ENCODE data around the gene JPH4. TPM values are rescaled to one million over a fixed set of nuclear protein-coding genes. Genes with fewer than 3 reads are reported as not detected.

The JPH4 gene
- total and polyA plus RNA-seq, 8 donors = 0.12 to 1.3 (median 0.41) TPM

- Histone ChIP-seq H3K4me3 (no peak overlapping the region), H3K9me3 (no peaks in the 10 kb centered on the region), H3K36me3 (no peaks in the 10 kb centered on the region), H3K27ac (no peak overlapping the region), H3K27me3 (no peaks in the 10 kb centered on the region), H3K4me1 (no peaks in the 10 kb centered on the region)
- intact Hi-C loops (cut with DNase I) = no loop called here
- TF ChIP-seq, protein P1, sequence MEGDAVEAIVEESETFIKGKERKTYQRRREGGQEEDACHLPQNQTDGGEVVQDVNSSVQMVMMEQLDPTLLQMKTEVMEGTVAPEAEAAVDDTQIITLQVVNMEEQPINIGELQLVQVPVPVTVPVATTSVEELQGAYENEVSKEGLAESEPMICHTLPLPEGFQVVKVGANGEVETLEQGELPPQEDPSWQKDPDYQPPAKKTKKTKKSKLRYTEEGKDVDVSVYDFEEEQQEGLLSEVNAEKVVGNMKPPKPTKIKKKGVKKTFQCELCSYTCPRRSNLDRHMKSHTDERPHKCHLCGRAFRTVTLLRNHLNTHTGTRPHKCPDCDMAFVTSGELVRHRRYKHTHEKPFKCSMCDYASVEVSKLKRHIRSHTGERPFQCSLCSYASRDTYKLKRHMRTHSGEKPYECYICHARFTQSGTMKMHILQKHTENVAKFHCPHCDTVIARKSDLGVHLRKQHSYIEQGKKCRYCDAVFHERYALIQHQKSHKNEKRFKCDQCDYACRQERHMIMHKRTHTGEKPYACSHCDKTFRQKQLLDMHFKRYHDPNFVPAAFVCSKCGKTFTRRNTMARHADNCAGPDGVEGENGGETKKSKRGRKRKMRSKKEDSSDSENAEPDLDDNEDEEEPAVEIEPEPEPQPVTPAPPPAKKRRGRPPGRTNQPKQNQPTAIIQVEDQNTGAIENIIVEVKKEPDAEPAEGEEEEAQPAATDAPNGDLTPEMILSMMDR (IDR thresholded peaks at IDR 0.05) = no peak
- no peak for ATAC-seq
- FAIRE-seq = no peak
- 91 to 98% methylated on average over 7 of the region's 7 CpGs for WGBS, 2 donors
- no peak for DNase-seq
Observed at GRCh38 chr14:23532658-23533057, 45.9 kb downstream of the JPH4 start.

DNA sequence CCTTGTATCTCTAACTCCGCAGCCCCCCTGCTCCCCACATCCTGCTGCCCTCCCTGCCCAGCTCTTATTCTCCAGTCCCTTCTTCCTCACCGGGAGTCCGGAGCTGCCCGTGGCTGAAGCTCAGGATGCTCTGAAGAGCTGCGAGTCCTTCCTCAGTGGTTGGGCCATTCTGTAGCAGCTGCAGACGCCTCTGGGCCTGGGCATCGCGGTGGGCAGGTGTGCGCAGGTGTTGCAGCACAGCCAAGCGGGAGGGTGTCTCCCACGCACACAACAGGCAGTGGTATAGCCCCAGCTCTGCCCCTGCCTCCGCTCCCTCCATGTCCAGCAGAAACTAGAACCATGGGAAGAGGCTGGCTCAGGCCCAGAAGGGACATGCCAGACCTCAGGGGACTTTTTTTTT, 47.2 kb downstream of the JPH4 start:
- Histone ChIP-seq H3K9me3 (no peaks in the 10 kb centered on the region), H3K4me3 (no peak overlapping the region), H3K27me3 (no peaks in the 10 kb centered on the region), H3K36me3 (no peaks in the 10 kb centered on the region), H3K27ac (no peak overlapping the region), H3K4me1 (no peaks in the 10 kb centered on the region)
- TF ChIP-seq, protein P1 (IDR thresholded peaks at IDR 0.05) = no peak
- ATAC-seq (no peak), FAIRE-seq (no peak), DNase-seq (no peak)
- WGBS, 2 donors = 90 to 94% methylated on average over 12 of the region's 12 CpGs
- intact Hi-C loops (cut with DNase I) = no loop called here

GRCh38 chr14:23530375-23531055, 48.1 kb downstream of the JPH4 start:
- H3K36me3 ChIP-seq = no peaks in the 10 kb centered on the region
- H3K4me3 ChIP-seq = no peak overlapping the region
- 71 to 75% methylated on average over 10 of the region's 10 CpGs for WGBS, 2 donors
- FAIRE-seq (no peak), ATAC-seq (no peak), DNase-seq (no peak)
- TF ChIP-seq, protein P1 (IDR thresholded peaks at IDR 0.05) = no peak
- intact Hi-C loops (cut with DNase I) = no loop called here
- H3K27me3 ChIP-seq = no peaks in the 10 kb centered on the region
- H3K27ac ChIP-seq = no peak overlapping the region
- no peaks in the 10 kb centered on the region for H3K9me3 ChIP-seq
- H3K4me1 ChIP-seq = no peaks in the 10 kb centered on the region

GRCh38 chr14:23529016-23529415, 49.6 kb downstream of the JPH4 start:
- no peaks in the 10 kb centered on the region for H3K27me3 ChIP-seq
- 83 to 94% methylated on average over 3 of the region's 3 CpGs for WGBS, 2 donors
- intact Hi-C loops (cut with DNase I) = no loop called here
- no peaks in the 10 kb centered on the region for H3K9me3 ChIP-seq
- DNase-seq (no peak), ATAC-seq (no peak), FAIRE-seq (no peak)
- H3K27ac ChIP-seq = no peak overlapping the region
- H3K4me1 ChIP-seq = no peaks in the 10 kb centered on the region
- TF ChIP-seq, protein P1 (IDR thresholded peaks at IDR 0.05) = no peak
- no peak overlapping the region for H3K4me3 ChIP-seq
- no peaks in the 10 kb centered on the region for H3K36me3 ChIP-seq

DNA sequence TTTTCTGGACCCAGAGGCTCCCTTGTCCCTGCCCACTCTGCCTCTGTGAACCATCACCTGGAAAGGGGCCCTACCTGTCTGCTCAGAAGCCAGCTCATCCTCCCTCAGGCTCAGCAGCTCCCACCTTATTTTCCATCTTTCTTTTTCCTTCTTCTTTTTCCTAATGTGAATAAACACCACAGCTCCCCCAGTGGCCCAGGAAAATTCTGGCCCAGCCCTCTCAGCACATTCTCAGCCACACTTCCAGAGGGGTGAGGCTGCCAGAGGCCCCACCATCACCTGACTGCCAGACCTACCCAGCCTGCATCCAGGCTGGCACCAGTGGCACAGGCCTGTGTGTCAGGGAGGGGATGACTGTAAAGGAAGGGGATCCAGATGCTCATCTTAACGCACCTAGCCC, 50.0 kb downstream of the JPH4 start:
- Histone ChIP-seq H3K4me1 (no peaks in the 10 kb centered on the region), H3K27me3 (no peaks in the 10 kb centered on the region), H3K9me3 (no peaks in the 10 kb centered on the region), H3K4me3 (no peak overlapping the region), H3K36me3 (no peaks in the 10 kb centered on the region), H3K27ac (no peak overlapping the region)
- DNase-seq (no peak), FAIRE-seq (no peak), ATAC-seq (no peak)
- intact Hi-C loops (cut with DNase I) = no loop called here
- TF ChIP-seq, protein P1 (IDR thresholded peaks at IDR 0.05) = no peak
- WGBS, 2 donors = 83 to 88% methylated on average over 1 of the region's 1 CpG

All from pancreas (tissue), 10 donors.